ENCODE results near the gene SLC35F5.
A peak's percentile ranks its signal among the peaks of the same experiment; 100 is the strongest.
"Not testable (repeated sequence)": the region's sequence is repeated elsewhere in the genome, so short reads cannot be mapped to it uniquely, and the experiment has no call there.

SLC35F5 gene

DNA sequence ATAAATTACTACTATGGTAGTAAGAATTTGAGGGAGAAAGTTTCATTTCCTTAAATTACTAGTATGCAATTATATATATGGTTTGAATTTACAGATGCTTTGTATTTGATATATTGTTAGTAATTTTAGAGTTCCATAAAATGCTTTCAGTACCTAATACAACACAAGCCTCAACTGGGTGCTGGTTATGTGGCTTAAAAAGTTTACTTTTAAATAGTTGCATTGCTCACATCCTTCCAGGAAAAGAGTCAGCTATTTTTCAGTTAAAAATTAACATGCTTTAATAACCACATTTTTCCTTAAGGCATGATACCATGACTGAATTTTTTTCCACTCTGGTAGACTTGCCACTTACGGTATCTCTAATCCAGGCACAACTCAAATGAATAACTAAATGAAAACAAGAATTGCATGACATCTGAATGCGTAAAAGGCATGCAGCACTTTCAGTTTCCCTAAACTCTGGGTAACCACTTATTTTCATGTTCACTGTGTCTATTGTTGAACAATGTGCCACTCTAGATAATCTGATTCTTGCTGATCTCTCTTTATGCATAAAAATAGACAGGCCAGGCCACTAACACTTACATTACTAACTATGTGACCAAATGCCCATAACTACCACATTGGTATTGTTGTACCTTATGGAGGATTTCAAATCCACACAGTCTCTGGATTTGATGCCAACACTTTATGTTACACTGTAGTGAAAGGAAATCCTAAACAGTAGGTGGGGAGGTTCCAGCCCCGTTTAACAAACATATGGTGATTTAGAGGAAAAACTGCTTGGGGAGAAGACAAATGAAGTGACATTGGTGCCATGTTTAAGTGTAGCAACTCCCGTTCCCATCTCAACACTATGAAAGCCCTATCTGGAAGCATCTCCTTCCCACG lies 35.5 kb upstream of the SLC35F5 start:
- no peak for TF ChIP-seq CTCF (IDR thresholded peaks at IDR 0.05; ENCODE audit: low read depth, low read length)
- no peak for DNase-seq (ENCODE audit: low read depth in 2 of 2)
- no peak overlapping the region for H3K4me3 ChIP-seq (replicated peaks in 1 of 2; ENCODE audit: low read depth in 2 of 2, low read length in 2 of 2)

GRCh38 chr2:113784823-113785744 lies 28.6 kb upstream of the SLC35F5 start:
- peak in 1 of 2 donors; percentile 32 for DNase-seq (ENCODE audit: low read depth in 2 of 2)
- no peak for TF ChIP-seq CTCF (IDR thresholded peaks at IDR 0.05; ENCODE audit: low read depth, low read length)
- no peak overlapping the region for H3K4me3 ChIP-seq (replicated peaks in 1 of 2; ENCODE audit: low read depth in 2 of 2, low read length in 2 of 2)

- TF ChIP-seq CTCF (IDR thresholded peaks at IDR 0.05; ENCODE audit: low read depth, low read length): no peak
- no peak for DNase-seq (ENCODE audit: low read depth in 2 of 2)
- no peak overlapping the region for H3K4me3 ChIP-seq (replicated peaks in 1 of 2; ENCODE audit: low read depth in 2 of 2, low read length in 2 of 2)
These were observed 24.0 kb upstream of the SLC35F5 start for GRCh38 chr2:113780472-113780871.

DNA sequence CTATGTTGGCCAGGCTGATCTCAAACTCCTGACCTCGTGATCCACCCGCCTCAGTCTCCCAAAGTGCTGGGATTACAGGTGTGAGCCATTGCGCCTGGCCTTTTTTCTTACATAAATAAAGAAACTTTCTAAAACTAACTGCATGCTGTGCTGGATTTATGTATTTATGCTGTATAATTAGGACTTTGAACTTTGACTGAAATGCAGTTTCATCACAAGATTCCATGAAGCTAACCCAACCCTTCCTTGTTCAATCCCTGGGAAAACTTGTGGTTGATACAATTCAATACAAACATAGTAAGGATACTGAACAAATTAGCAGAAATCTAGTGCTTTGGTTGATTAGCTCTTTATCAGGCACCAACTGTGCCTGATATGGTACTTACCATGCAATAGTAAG lies 20.9 kb upstream of the SLC35F5 start:
- DNase-seq (ENCODE audit: low read depth in 2 of 2): no peak
- TF ChIP-seq CTCF (IDR thresholded peaks at IDR 0.05; ENCODE audit: low read depth, low read length): no peak
- H3K4me3 ChIP-seq (replicated peaks in 1 of 2; ENCODE audit: low read depth in 2 of 2, low read length in 2 of 2): no peak overlapping the region

DNA sequence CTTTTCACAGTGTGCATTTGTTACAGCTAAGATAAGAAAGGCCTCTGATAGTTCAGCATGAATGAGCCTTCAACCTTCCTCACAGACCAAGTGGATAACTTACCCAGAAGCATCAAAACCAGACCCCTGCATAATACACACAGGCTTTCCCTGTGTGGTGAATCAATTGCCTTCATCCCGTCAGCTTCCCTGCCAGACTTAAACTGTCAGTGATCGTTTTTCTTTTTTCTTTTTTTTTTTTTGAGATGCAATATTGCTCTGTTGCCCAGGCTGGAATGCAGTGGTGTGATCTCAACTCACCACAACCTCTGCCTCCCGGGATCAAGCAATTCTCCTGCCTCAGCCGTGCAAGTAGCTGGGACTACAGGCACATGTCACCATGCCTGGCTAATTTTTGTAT lies 20.5 kb upstream of the SLC35F5 start:
- no peak for TF ChIP-seq CTCF (IDR thresholded peaks at IDR 0.05; ENCODE audit: low read depth, low read length)
- H3K4me3 ChIP-seq (replicated peaks in 1 of 2; ENCODE audit: low read depth in 2 of 2, low read length in 2 of 2): no peak overlapping the region
- DNase-seq (ENCODE audit: low read depth in 2 of 2): no peak

- DNase-seq (ENCODE audit: low read depth in 2 of 2); H3K4me3 ChIP-seq (replicated peaks in 1 of 2; ENCODE audit: low read depth in 2 of 2, low read length in 2 of 2): not testable (repeated sequence)
These were observed 18.2 kb upstream of the SLC35F5 start for GRCh38 chr2:113774616-113775015.

DNA sequence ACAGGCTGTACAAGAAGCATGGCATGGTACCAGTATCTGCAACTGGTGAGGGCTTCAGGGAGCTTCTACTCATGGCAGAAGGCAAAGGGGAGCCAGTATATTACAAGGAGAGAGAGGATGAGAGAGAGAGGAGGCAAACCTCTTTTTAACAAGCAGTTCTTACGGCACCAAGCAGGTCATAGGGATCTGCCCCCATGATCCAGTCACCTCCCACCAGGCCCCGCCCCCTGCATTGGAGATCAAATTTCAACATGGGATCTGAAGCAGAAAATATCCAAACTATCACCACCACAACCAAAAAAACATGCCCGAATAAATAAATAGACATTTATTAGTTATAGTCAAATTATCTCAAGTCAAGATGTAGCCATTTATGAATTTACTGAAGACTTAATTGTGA lies 14.5 kb upstream of the SLC35F5 start:
- no peak for TF ChIP-seq CTCF (IDR thresholded peaks at IDR 0.05; ENCODE audit: low read depth, low read length)
- DNase-seq (ENCODE audit: low read depth in 2 of 2): no peak
- H3K4me3 ChIP-seq (replicated peaks in 1 of 2; ENCODE audit: low read depth in 2 of 2, low read length in 2 of 2): no peak overlapping the region
